GM19463 (cell line): ENCODE data around the gene ARMH3.

Source experiments
- ATAC-seq: cut with Tn5 transposase; IDR thresholded peaks from one replicate; pipeline ENCODE4 v1.9.1; 2021; ENCODE audit warnings: mild to moderate bottlenecking, moderate library complexity; ENCODE audit not compliant: unreplicated experiment

ARMH3 gene, protein sequence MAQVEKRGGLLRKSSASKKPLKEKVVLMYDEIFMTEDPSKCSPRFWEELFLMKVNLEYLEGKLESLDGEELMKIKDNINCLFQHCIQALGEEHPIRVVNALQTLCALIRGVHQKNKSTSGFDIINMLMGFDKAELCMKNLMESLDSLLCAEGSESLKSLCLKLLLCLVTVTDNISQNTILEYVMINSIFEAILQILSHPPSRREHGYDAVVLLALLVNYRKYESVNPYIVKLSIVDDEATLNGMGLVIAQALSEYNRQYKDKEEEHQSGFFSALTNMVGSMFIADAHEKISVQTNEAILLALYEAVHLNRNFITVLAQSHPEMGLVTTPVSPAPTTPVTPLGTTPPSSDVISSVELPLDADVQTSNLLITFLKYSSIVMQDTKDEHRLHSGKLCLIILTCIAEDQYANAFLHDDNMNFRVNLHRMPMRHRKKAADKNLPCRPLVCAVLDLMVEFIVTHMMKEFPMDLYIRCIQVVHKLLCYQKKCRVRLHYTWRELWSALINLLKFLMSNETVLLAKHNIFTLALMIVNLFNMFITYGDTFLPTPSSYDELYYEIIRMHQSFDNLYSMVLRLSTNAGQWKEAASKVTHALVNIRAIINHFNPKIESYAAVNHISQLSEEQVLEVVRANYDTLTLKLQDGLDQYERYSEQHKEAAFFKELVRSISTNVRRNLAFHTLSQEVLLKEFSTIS

DNA sequence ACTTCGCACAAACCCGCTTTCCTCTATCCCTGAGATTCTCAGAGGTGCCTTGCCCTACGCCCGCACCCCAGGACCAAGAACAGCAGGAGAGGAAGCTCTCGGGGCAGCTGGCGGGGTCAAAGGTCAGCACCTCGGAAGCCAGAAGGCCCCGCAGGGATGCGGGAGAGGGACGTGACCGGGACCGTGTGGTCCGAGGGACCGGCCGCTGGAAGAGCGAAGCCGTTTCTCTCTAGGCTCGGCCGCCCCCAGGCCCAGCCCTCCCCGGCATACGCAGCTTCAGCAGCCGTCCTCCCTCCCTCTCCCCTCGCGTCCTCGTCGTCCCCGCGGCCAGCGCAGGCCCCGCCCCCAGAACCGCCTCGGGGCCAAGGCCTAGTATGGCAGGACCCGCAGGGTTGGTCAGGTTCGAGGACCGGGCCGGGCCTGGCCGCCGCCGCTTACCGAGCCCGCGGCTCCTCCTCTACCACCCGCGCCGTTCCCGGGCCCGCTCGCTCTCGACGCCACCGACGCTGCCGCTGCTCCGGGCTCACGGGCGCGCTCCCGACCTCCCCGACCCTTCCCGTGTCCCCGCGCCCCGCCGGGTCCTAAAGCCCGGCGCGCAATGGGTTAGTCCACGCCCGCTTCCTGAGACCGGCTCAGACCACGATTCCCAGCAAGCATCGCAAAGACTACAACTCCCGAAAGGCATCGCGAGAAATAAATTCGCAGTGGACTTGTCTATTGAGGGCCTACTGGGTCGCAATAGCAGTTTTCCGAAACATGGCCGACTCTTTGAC lies at the start of gene ARMH3:
ARMH3 (minus strand) TSS at position 527 of the 773 bp plus-strand sequence. CDS start 16,059 bp downstream, outside the sequence.
- ATAC-seq, result peak; percentile 93

- ATAC-seq, result no peak
Measured at GRCh38 chr10:102102421-102102820, 46.4 kb upstream of the ARMH3 start.

GRCh38 chr10:102101152-102101551 lies 45.2 kb upstream of the ARMH3 start:
- ATAC-seq, result no peak

GRCh38 chr10:102096449-102096848 lies 40.5 kb upstream of the ARMH3 start:
- no peak for ATAC-seq

DNA sequence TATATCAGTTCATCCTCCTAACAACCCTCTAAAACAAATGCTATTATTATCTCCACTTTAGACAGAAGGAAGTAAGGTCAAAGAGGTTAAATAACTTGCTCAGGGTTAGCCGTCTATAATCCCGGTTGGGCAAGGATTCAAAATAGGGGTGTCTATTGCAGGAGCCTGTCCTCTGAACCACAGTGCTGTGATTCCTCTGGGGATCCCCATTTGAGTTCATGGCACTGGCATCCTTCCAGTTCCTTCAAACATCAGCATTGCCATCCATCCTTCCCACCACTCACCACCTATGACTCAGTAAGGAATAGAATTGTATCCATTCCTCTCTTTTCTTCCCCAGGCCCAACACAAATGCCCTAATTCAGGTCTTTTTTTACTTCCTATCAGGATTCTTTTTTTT lies 34.8 kb upstream of the ARMH3 start:
- no peak for ATAC-seq

DNA sequence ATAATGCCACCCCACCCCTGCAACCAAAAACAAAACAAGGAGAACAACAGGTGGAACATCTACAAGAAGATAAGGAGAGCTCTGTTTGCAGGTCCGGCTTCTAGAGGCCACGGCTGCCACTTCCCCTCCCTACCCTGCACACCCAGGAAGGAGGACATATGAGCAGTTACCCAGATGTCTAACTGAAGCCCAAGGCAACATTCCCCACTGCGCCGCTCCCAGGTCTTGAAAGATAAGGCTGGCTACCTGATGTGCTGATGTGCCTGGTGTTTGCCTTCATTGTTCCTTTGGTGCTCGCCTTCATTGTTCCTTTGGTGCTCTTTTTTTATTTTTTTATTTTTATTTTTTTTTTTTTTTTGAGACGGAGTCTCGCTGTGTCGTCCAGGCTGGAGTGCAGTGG lies 30.2 kb upstream of the ARMH3 start:
- ATAC-seq, result no peak

DNA sequence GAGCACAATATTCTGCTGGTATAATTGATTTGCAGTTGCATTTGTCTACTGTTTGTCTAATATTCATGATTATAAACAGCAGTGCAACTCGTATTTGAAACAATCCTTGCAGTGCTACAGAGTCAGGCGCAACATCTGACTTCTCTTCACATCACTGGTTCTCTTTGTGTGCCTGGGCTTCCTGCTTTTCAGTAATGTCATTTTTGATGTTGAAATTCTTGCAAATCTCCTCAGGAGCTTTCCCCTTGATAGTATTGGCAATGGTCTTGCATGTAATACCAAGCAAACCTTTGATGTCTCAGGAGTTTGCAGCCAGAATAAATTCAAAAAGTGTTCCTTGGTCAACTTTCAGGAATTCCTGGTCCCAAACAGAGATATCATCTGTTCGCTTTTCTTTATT lies 29.4 kb upstream of the ARMH3 start:
- no peak for ATAC-seq

DNA sequence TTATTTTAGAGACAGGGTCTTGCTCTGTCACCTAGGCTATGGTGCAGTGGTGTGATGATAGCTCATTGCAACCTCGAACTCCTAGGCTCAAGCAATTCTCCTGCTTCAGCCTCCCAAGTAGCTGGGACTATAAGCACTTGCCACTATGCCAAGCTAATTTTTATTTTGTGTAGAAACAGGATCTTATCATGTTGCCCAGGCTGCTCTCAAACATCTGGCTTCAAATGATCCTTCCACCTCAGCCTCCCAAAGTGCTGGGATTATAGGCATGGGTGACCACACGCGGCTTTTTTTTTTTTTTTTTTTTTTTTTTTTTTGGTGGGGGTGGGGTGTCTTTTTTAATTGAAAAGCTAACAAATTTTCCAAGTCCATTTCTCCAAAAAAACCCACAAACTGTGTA lies 27.6 kb upstream of the ARMH3 start:
- no peak for ATAC-seq

DNA sequence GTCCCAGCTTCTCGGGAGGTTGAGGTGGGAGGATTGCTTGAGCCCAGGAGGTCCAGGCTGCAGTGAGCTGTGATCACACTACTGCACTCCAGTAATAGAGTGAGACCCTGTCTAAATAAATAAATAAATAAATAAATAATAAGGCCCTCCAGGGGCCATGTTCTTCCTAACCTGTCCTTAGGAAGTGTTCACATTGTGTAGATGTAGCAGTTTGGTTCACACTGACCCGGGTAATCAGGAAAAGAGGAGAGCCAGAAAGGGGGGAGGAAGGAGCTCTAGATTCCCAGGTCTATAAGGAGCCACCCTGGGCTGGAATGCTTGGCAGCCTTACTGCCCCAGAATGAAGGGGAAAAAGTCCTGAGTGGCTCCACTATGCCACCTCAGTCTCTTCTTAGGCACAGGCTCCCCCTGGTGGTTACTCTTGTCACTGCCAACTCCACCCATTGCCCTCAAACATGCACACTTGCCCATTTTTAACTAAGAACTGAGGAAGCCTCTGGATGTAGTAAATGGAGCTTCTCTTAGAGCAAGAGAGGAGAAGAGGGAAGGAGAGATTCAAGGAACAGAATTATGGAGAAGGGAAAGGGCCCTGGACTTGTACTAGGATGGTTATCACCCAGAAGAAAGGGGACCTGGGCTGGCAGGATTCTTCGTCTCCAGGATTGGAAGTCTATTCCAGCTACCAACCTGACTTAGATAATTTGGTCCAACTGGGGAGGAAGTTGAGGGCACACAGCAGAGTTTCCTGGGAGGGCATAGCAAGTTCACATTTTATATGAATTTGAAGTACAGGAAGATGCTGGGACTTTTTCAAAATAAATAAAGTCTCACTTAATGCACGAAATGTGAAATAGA lies 16.9 kb upstream of the ARMH3 start:
- peak; percentile 54 for ATAC-seq

GRCh38 chr10:102069071-102069470 lies 13.1 kb upstream of the ARMH3 start:
- no peak for ATAC-seq

- ATAC-seq, result no peak
Measured at GRCh38 chr10:102068216-102068615, 12.2 kb upstream of the ARMH3 start.

DNA sequence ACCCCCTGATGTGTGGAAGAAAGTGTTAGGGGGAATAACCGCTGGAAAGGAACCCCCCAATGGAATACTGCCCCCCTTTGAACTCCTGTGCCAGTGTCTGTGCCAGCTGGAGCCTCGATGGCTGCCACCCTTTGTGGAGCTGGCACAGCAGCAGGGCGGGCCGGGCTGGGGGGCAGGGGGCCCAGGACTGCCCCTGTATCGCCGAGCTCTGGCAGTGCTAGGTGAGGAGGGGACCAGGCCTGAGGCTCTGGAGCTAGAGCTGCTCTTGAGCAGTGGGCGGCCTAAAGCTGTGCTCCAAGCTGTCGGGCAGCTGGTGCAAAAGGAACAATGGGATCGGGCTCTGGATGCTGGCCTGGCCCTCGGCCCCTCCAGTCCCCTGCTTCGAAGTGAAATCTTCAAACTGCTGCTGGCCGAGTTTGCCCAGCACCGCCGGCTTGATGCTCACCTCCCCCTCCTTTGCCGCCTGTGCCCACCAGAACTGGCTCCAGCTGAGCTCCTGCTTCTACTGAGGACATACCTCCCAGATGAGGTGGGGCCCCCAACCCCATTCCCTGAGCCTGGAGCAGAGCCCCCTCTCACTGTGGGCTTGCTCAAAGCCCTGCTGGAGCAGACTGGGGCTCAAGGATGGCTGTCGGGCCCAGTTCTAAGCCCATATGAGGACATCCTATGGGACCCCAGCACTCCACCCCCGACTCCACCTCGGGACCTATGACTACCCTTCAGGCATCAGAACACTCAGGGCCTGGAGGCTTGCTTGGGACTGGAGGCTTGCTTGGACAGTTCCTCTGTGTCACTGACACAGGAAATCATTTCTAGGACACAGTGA lies 11.3 kb upstream of the ARMH3 start:
- ATAC-seq, result no peak

- no peak for ATAC-seq
Measured at GRCh38 chr10:102066399-102067088, 10.6 kb upstream of the ARMH3 start.

- ATAC-seq, result peak; percentile 23
Measured at GRCh38 chr10:102065561-102066398, 9.8 kb upstream of the ARMH3 start.

DNA sequence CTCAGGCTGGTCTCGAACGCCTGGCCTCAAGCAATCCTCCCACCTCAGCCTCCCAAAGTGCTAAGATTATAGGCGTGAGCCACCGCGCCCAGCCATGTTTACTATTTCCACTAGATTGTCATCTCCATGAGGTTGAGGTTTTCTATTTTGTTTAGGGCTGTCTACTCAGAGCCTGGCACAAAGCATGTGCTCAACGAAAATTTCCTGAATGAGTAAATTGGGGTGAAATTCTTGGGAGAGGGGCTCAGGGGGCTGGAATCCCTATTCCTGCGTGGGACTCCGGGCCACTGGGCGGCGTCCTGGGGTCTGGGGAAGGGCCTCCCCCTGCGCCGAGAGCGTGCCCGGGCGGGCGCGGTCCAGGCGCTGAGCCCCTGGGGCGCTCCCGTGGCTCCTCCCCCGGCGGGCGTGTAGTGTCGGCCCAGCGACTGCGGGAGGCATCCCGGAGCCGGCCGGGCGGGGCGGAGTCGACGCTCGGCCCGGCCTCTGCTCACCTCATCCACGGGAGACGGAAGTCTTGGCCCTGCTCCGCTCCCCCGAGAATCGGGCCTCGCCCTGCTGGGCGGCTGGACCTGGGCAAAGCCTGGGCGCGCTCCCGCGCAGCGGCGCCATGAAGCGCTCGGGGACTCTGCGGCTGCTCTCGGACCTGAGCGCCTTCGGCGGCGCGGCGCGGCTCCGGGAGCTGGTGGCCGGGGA lies 9.0 kb upstream of the ARMH3 start, which contains the start of gene HPS6:
HPS6 (plus strand) TSS at position 482 of the 693 bp plus-strand sequence; CDS start at position 608, 126 bp downstream.
- ATAC-seq, result peak; percentile 98

DNA sequence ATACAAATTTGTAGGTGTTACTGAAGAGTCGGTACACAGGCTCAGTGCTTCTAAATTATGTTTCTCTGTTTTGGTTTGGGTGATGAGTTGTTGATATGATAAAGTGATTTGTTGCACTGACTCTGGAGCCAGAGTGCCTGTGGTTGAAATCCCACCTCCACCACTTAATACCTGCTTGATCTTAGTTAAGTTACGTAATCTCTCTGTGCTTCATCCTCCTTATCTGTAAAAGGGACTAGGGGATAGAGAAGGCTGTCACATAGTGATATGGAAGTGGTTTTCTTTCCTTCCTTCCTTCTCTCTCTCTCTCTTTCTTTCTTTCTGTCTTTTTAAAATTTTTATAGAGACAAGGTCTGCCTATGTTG lies 8.5 kb upstream of the ARMH3 start:
- no peak for ATAC-seq

DNA sequence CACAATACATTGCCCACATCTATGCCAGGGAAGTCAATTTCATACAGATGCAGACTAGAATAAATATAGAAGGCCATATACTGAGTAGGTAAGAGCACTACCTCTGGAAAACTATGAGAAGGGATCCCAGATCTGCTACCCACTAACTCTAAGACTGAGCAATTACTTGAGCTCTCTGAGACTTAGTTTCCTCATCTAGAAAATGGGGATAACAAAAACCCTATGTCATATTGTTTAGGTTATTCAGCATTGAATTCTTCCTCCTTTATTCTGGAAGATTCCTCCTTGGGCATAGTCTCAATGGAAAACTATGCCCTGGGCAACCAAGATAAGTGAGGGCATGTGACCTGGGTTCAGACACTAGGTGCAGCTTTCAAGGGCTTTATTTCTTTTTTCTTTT lies 4.0 kb upstream of the ARMH3 start:
- no peak for ATAC-seq
